Activated CD4-positive, CD25-positive, alpha-beta regulatory T cell treated with anti-CD3 and anti-CD28 coated beads, Interleukin-2, amount 50 U/mL, for 16 hours (primary cell): ENCODE measurements around the gene KIFAP3.

Experiments used
- DNase-seq: peaks from one replicate; pipeline ENCODE4 v3.0.0-alpha.2; 2020; ENCODE audit warnings: low read depth, low spot score

Gene KIFAP3

GRCh38 chr1:169985757-169986156, 88.7 kb downstream of the KIFAP3 start:
- no peak for DNase-seq

- DNase-seq = no peak
These were observed 100.4 kb downstream of the KIFAP3 start for GRCh38 chr1:169974067-169974466.

GRCh38 chr1:169970114-169970513, 104.4 kb downstream of the KIFAP3 start:
- no peak for DNase-seq

GRCh38 chr1:169968174-169968573, 106.3 kb downstream of the KIFAP3 start:
- no peak for DNase-seq

DNA sequence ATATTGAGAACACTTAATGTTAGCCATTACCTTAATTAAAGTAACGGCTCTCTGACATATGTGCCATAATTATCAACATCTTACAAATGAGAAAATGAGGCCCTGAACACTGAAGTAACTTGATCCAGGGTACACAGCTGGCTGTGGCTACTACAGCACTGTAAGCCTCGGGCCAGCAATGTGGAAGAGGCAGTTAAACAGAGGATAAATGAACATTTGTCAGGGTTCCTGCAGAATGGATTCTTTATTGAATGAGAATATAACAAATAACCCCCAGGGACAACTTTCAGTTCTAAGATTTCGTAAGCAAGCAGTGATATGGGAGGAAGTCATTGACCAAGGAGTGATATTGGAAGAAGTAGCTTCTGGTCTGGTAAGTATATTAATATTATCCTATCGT, 110.3 kb downstream of the KIFAP3 start:
- DNase-seq = no peak

DNA sequence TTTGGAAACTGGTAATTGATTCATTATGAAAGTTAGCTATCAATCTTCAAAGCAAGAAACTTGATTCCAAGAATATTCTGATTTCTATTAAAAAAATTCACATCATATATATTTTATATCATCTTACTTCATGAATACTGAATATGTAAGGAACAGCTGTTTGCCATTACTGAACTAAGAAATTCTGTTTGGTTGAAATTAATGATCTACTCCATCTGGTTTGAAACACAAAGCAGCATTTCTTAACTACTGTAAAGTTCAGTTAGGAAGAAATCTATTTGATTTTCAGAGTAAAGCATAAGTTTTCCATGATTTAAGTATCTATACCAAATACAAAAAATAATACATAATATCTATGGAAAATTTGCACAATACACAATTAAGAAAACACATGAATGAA, 114.8 kb downstream of the KIFAP3 start:
- no peak for DNase-seq

DNA sequence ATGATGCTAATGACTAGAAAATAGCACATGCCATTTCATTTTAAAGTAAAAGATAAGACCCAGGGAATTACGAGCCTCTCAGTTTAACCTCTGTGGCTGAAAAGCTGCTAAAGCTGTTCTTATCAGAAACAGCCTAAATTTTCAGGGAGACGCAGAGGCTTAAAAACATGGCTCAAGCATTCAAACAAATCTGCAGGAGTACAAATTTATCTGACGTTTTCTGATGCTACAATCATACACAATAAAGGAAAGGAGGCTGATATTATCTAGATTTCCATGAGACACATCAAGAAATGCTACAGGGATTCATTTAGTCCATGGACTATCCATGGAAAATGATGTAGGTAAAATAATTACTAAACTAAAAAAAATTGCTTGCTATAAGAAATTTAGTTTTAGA, 115.5 kb downstream of the KIFAP3 start:
- DNase-seq = no peak

- DNase-seq = no peak
These were observed 116.6 kb downstream of the KIFAP3 start for GRCh38 chr1:169957884-169958283.

GRCh38 chr1:169951108-169951507, 123.4 kb downstream of the KIFAP3 start:
- no peak for DNase-seq

GRCh38 chr1:169949139-169949538, 125.4 kb downstream of the KIFAP3 start:
- DNase-seq = no peak

DNA sequence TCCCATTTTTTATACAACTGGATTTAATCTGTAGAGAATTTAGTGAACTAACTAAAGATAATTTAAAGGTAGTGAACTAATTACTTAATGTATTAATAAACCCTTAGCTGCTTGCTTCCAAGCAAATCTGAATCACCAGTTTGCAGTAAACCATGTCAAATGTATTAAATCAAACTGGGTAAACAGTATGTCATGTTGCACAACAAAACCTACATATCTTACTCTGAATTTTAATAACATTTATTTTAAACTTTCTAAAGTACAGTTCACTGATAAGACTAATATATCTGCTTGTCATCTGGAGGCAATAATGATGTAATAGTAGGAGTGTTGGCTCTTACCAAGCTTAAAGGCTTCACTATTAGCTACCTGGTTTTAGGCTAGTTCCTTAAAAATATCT, 128.3 kb downstream of the KIFAP3 start:
- DNase-seq = no peak

GRCh38 chr1:169945181-169945580, 129.3 kb downstream of the KIFAP3 start:
- no peak for DNase-seq

DNA sequence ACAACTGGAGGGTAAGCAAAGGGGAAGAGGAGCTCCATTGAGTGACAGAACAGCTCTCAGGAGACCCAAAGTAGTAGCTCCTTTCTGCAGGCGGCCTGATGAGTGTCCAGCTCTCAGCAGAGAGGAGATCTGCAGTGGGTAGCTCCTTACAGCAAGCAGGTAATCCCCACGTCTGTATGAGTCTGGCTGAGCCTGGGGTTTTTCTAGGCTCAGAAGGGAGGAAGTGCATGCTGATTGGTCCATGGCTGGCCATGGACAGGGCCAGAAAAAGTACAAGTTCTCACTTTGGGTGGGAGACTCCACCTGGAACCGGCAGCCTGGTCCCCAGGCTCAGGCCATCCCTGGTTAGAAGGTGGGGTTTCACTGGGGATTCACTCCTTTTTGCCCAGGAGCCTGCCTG, 129.9 kb downstream of the KIFAP3 start:
- no peak for DNase-seq

GRCh38 chr1:169943963-169944526, 130.4 kb downstream of the KIFAP3 start:
- DNase-seq = no peak

- DNase-seq = no peak
These were observed 132.3 kb downstream of the KIFAP3 start for GRCh38 chr1:169941982-169942830.

- no peak for DNase-seq
These were observed 140.3 kb downstream of the KIFAP3 start for GRCh38 chr1:169933984-169934725.

DNA sequence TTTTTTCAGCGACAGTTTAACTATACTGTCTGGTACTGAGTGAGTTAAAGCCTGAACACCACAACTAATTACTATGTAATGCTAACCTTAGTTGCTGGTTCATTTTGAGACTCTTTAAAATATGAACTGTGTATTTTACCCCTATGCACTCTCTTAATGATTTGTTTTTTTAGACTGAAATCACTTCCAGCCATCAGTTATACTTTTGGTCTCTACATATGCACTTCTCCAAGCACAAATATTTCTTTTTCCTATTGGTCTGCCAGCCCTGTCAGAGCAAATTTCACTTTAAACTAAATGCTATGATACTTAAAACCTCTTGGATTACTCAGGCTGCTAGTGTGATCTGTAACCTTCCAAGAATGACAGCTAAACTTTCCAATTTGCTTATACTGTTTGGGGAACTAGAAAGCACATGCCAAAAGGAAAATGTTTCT, 142.7 kb downstream of the KIFAP3 start:
- DNase-seq = no peak

DNA sequence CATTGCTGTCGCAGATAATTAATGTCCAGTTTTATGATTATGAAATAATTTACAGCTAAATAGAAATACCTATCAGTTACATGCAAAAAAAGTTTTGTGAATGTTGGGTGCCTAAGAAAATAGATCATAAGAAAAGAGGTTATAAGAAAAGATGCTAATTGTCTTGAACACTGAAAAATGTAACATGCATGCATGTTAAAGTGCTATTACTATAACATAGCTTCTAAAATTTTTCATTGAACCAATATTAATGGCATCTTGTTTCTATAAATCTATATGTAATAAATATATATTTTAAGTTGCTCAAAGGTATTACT, 145.3 kb downstream of the KIFAP3 start:
- no peak for DNase-seq

GRCh38 chr1:169928438-169929209, 145.9 kb downstream of the KIFAP3 start:
- DNase-seq = no peak

DNA sequence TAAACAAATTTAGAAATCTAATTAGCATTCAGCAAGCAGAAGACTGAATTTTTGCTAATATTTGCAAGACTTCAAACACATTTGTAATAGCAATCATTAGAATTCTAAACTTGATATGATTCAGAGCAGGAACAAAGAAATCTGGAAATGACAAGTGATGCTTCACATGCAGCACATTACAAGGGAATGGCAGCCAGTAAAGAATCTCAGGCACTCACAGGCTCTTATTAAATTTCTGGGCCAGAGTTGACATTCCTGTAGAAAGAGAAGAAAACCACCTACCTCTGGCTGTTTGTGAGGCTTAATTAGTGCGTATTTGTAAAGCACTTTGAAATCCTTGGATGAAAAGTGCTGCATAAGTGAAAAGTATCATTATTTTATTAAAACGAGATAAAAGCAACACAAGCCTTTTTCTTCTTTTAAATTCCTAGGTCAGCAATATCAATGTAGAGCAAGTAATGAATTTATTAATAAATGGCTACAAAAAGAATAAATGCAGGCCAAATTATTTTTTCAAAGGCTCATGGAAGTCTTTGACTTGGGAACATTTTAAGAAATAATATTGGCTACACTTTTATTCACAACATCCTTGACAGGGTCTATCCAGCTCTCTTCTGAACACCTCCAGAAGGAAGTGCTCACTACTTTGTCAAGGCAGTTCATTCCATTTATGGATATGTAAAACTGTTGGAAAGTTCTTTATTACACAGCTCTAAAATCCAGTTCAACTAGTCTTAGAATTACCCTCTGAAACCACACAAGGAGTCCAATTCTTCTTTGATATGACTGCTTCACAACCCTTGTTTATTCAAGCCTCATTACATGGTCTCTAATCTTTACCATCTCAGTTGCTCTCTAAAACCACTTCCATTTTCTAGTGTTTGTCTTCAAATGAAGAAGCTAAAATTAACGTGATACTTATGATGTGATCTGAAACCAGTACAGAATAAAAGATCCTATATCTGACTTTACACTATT, 148.7 kb downstream of the KIFAP3 start:
- no peak for DNase-seq

DNA sequence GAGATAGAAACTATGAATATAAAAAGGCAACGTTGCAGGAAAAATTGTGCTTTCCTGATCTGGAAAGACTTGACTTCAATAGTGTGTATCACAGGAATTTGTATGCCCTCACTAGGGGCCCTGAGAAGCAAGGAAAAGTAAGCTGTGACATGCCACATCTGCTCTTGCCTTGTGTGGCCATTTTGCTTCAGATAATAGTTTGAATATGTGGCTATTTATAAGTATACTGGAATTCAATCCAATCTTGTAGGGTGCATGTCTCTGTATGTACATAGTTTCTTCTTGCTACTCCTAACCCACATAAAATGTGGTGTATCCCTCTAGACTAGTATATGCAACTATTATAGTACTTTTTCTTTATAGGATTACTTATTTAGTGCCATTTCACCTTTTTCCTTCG, 149.7 kb downstream of the KIFAP3 start:
- DNase-seq = no peak
